K562 (cell line): ENCODE results near the gene ELMO3. TPM values are rescaled to one million over a fixed set of nuclear protein-coding genes. Genes with fewer than 3 reads are reported as not detected.
A peak's percentile ranks its signal among the peaks of the same experiment; 100 is the strongest.

ENCODE experiments used
- DEAF1 ChIP-seq: fragments of 450-650 bp; formaldehyde crosslinking; IDR thresholded peaks from 2 replicates; pipeline ENCODE4 v1.4.0; 2020; ENCODE audit warnings: mild to moderate bottlenecking, moderate library complexity
- E2F8 ChIP-seq: fragments of 450-650 bp; IDR thresholded peaks from 2 replicates; pipeline ENCODE4 v1.7.1; 2018; ENCODE audit warnings: mild to moderate bottlenecking, low read depth; ENCODE audit not compliant: partially characterized antibody
- FIP1L1 ChIP-seq: fragments of 200-400 bp; formaldehyde crosslinking; IDR thresholded peaks from 2 replicates; pipeline ENCODE4 v1.6.1; 2018; ENCODE audit warnings: mild to moderate bottlenecking, low read depth, low read length; ENCODE audit not compliant: poor library complexity, severe bottlenecking
- FOS ChIP-seq: IDR thresholded peaks from 3 replicates; pipeline ENCODE4 v1.6.1; 2011; ENCODE audit not compliant: insufficient read length; ENCODE audit errors: extremely low read depth
- FOXA1 ChIP-seq: fragments of 450-650 bp; IDR thresholded peaks from 2 replicates; pipeline ENCODE4 v1.6.1; 2016; ENCODE audit warnings: mild to moderate bottlenecking, borderline replicate concordance
- FOXA3 ChIP-seq, 2 experiments: fragments of 450-650 bp in 1 of 2; sonication (generic) in 1 of 2; formaldehyde crosslinking; IDR thresholded peaks in 1 of 2; conservative IDR thresholded peaks in 1 of 2; 2 replicates each; pipeline versions ENCODE4 v1.4.0 to v1.8.0; 2020 to 2022; ENCODE audit warnings: mild to moderate bottlenecking in 2 of 2, missing genetic modification reagents in 1 of 2
- FOXM1 ChIP-seq, 2 experiments: fragments of 450-650 bp in 1 of 2; sonication (generic) in 1 of 2; formaldehyde crosslinking in 1 of 2; IDR thresholded peaks; 2 replicates each; pipeline versions ENCODE4 v1.6.1 to v1.9.0; 2017 to 2022; ENCODE audit warnings: low read depth in 2 of 2, mild to moderate bottlenecking in 2 of 2, missing genetic modification reagents in 1 of 2, moderate library complexity in 1 of 2
- GABPA ChIP-seq: fragments of 200-800 bp; sonication (Bioruptor generic); conservative IDR thresholded peaks from 2 replicates; pipeline ENCODE4 v1.6.1; 2016; ENCODE audit warnings: low read depth, missing genetic modification characterization, missing compliant biosample characterization
- GMEB1 ChIP-seq: fragments of 250-450 bp; sonication (Bioruptor Pico); IDR thresholded peaks from 2 replicates; pipeline ENCODE4 v1.4.0; 2020; ENCODE audit warnings: mild to moderate bottlenecking
- JUND ChIP-seq, 2 experiments: IDR thresholded peaks; 2 replicates in 1 of 2; 3 replicates in 1 of 2; pipeline ENCODE4 v1.6.1; 2011; ENCODE audit warnings: borderline replicate concordance in 2 of 2, low read depth in 2 of 2, low read length in 2 of 2, improper control_type of control experiment in 1 of 2, missing biosample characterization in 1 of 2, missing genetic modification characterization in 1 of 2, missing genetic modification reagents in 1 of 2
- NR4A1 ChIP-seq, 2 experiments: fragments of 250-450 bp in 1 of 2; fragments of 450-650 bp in 1 of 2; sonication (Bioruptor Pico) in 1 of 2; IDR thresholded peaks; 2 replicates each; pipeline versions ENCODE4 v1.4.0 to v1.6.1; 2016 to 2020; ENCODE audit warnings: mild to moderate bottlenecking in 2 of 2, missing compliant biosample characterization in 1 of 2, missing genetic modification characterization in 1 of 2, moderate library complexity in 1 of 2
- POLR2B ChIP-seq: fragments of 450-650 bp; IDR thresholded peaks from 2 replicates; pipeline ENCODE4 v1.6.1; 2018; ENCODE audit warnings: low read depth; ENCODE audit not compliant: partially characterized antibody
- RB1 ChIP-seq: fragments of 450-650 bp; IDR thresholded peaks from 2 replicates; pipeline ENCODE4 v1.6.1; 2017; ENCODE audit warnings: low read depth, mild to moderate bottlenecking
- TEAD4 ChIP-seq, 2 experiments: sonication (generic) in 1 of 2; formaldehyde crosslinking in 1 of 2; IDR thresholded peaks; 2 replicates each; pipeline versions ENCODE4 v1.6.1 to v1.8.0; 2012 to 2022; ENCODE audit warnings: borderline replicate concordance in 1 of 2, inconsistent platforms in 1 of 2, low read length in 1 of 2, mild to moderate bottlenecking in 1 of 2, missing genetic modification reagents in 1 of 2
- TFE3 ChIP-seq: fragments of 450-650 bp; formaldehyde crosslinking; IDR thresholded peaks from 2 replicates; pipeline ENCODE4 v1.4.0; 2020; ENCODE audit warnings: mild to moderate bottlenecking, mixed read lengths
- ZNF232 ChIP-seq: sonication (generic); formaldehyde crosslinking; IDR thresholded peaks from 2 replicates; pipeline ENCODE4 v1.8.0; 2022; ENCODE audit warnings: mild to moderate bottlenecking, missing genetic modification reagents
- polyA plus RNA-seq, 8 experiments: library from polyadenylated mRNA; depleted of rRNA in 4 of 8; stranded (reverse) in 5 of 8; unstranded in 3 of 8; fragments of >200 nt; fragmentation: Nextera tagmentation in 2 of 8; fragmentation: Illumina TruSeq in 1 of 8; extraction: Ambion mirVana in 2 of 8; extraction: Trizol in 1 of 8; gene quantifications; 2 replicates each; pipeline versions ENCODE4 v1.2.1 to v1.2.3, GENCODE V29; 2011 to 2014; ENCODE audit warnings: inconsistent platforms in 1 of 8, missing spikeins in 1 of 8
- total RNA-seq, 7 experiments: library from RNA; depleted of rRNA in 6 of 7; stranded (reverse); fragments of >200 nt in 6 of 7; fragmentation: Illumina TruSeq in 2 of 7; extraction: Trizol in 2 of 7; gene quantifications; 2 replicates each; pipeline versions ENCODE4 v1.2.1 to v1.2.3, GENCODE V29; 2011 to 2021; ENCODE audit warnings: low replicate concordance in 1 of 7

ELMO3 gene
- total and polyA plus RNA-seq, 9 of the 15 experiments (the other 6 are each of a cell fraction or from before 2014, with no cell fraction given), result 0.04 to 5.1 (median 1.5) TPM

GRCh38 chr16:67246081-67246755 is 47.3 kb downstream of the ELMO3 start (continued):
- peak; percentile 41; the same call in 1 of the 2 replicates for TF ChIP-seq DEAF1
- peak; percentile 22 for TF ChIP-seq E2F8
- TF ChIP-seq FOXA3 (CRISPR knock-in tag; conservative IDR thresholded peaks at IDR 0.05 in 1 of 2, IDR thresholded peaks at IDR 0.05 in 1 of 2), result peak in 1 of 2 experiments; percentile 75; a peak in 2 of 4 replicates
- TF ChIP-seq FOXA1, result no peak
- no peak for TF ChIP-seq FOS
- TF ChIP-seq GABPA (tag), result peak; percentile 82
- 0 out of 2 replicates have a peak, but pooled peaks have one; percentile 6 for TF ChIP-seq GMEB1
- peak; percentile 28; the same call in 1 of the 2 replicates for TF ChIP-seq TEAD4 (IDR thresholded peaks at IDR 0.05; ENCODE audit: low read length)
- TF ChIP-seq TEAD4 (CRISPR knock-in tag; IDR thresholded peaks at IDR 0.05; ENCODE audit: borderline replicate concordance), result peak; percentile 91
- no peak for TF ChIP-seq ZNF232 (CRISPR knock-in tag)
- TF ChIP-seq NR4A1 (CRISPR knock-in tag; IDR thresholded peaks at IDR 0.05), result no peak
- peak; percentile 76 for TF ChIP-seq NR4A1 (tag; IDR thresholded peaks at IDR 0.05)
- no peak for TF ChIP-seq TFE3
- TF ChIP-seq FOXM1 (IDR thresholded peaks at IDR 0.05; ENCODE audit: low read depth), result no peak
- peak; percentile 67; the same call in 1 of the 2 replicates for TF ChIP-seq FOXM1 (CRISPR knock-in tag; IDR thresholded peaks at IDR 0.05; ENCODE audit: low read depth)
- TF ChIP-seq JUND (IDR thresholded peaks at IDR 0.05; ENCODE audit: borderline replicate concordance, low read depth, low read length), result peak; percentile 22; the same call in 1 of the 2 replicates
- no peak for TF ChIP-seq JUND (tag; IDR thresholded peaks at IDR 0.05; ENCODE audit: borderline replicate concordance, low read depth, low read length)
- peak; percentile 40 for TF ChIP-seq POLR2B
- peak; percentile 71; the same call in 1 of the 2 replicates for TF ChIP-seq RB1
- TF ChIP-seq FIP1L1, result peak; percentile 23
